IMR-90 (cell line): ENCODE measurements around the gene FBN1. TPM values are rescaled to one million over a fixed set of nuclear protein-coding genes. Genes with fewer than 3 reads are reported as not detected.

Source experiments
- ATAC-seq: fragments of 200-7000 bp; cut with Tn5 transposase; 2 replicates; pipeline ENCODE4 v1.9.1; 2020; ENCODE audit warnings: low read depth, mild to moderate bottlenecking, moderate library complexity
- BruUV-seq: library from RNA; stranded (reverse); fragments of 400-500 nt; replicated peaks from 2 replicates; lab custom pipeline; 2021; lab: Mats Ljungman, UMichigan
- CTCF ChIA-PET: fragments of 300-600 bp; formaldehyde crosslinking; extraction: SDS; loops from one replicate; lab custom pipeline; 2021; ENCODE audit warnings: antibody characterized with exemption; lab: Yijun Ruan, JAX
- POLR2A ChIA-PET: fragments of 300-600 bp; sonication (Branson Sonifier 250); formaldehyde crosslinking; loops from one replicate; lab custom pipeline; 2022; ENCODE audit warnings: antibody characterized with exemption; ENCODE audit not compliant: unreplicated experiment; lab: Charles Lee
- DNase-seq: peaks from one replicate; pipeline ENCODE4 v3.0.0; 2013
- H2AFZ ChIP-seq: replicated peaks from 2 replicates; pipeline ENCODE3; 2013; ENCODE audit warnings: low read length, mild to moderate bottlenecking; ENCODE audit not compliant: poor library complexity
- H2AK5ac ChIP-seq: 2 replicates; pipeline ENCODE4 v1.6.1; 2013; ENCODE audit warnings: low read depth, low read length, inconsistent platforms
- H2AK9ac ChIP-seq: replicated peaks from 2 replicates; pipeline ENCODE3; 2013; ENCODE audit warnings: mild to moderate bottlenecking, low read depth, low read length, moderate library complexity; ENCODE audit not compliant: poor library complexity
- H2BK120ac ChIP-seq: 2 replicates; pipeline ENCODE4 v1.6.1; 2013; ENCODE audit warnings: low read depth, low read length, inconsistent platforms
- H2BK15ac ChIP-seq: 3 replicates; pipeline ENCODE4 v1.6.1; 2013; ENCODE audit warnings: low read depth, low read length, inconsistent platforms
- H2BK20ac ChIP-seq: 2 replicates; pipeline ENCODE4 v1.6.1; 2013; ENCODE audit warnings: low read depth, mild to moderate bottlenecking, inconsistent platforms, low read length, moderate library complexity
- H2BK5ac ChIP-seq: 2 replicates; pipeline ENCODE4 v1.6.1; 2013; ENCODE audit warnings: mild to moderate bottlenecking, low read depth, low read length, inconsistent platforms; ENCODE audit not compliant: poor library complexity, severe bottlenecking
- H3K14ac ChIP-seq: replicated peaks from 2 replicates; pipeline ENCODE4 v1.6.1; 2013; ENCODE audit warnings: low read depth, low read length, inconsistent platforms
- H3K18ac ChIP-seq: 2 replicates; pipeline ENCODE4 v1.6.1; 2013; ENCODE audit warnings: low read depth, low read length, control low read depth
- H3K23ac ChIP-seq: 2 replicates; pipeline ENCODE4 v1.6.1; 2013; ENCODE audit warnings: low read depth, low read length, inconsistent platforms
- H3K27ac ChIP-seq: 2 replicates; pipeline ENCODE4 v1.5.1; 2013; ENCODE audit warnings: mild to moderate bottlenecking, control low read depth, low read length; ENCODE audit not compliant: insufficient read depth
- H3K27me3 ChIP-seq: 2 replicates; pipeline ENCODE4 v1.6.1; 2013; ENCODE audit warnings: low read length; ENCODE audit not compliant: control insufficient read depth, insufficient read depth
- H3K36me3 ChIP-seq: 2 replicates; pipeline ENCODE4 v1.6.1; 2013; ENCODE audit warnings: low read length, mixed read lengths; ENCODE audit not compliant: control insufficient read depth, insufficient read depth
- H3K4ac ChIP-seq: 2 replicates; pipeline ENCODE4 v1.6.1; 2013; ENCODE audit warnings: low read depth, low read length, inconsistent platforms
- H3K4me1 ChIP-seq: 2 replicates; pipeline ENCODE4 v1.6.1; 2013; ENCODE audit warnings: low read length, mixed read lengths; ENCODE audit not compliant: control insufficient read depth, insufficient read depth
- H3K4me2 ChIP-seq: 2 replicates; pipeline ENCODE4 v1.6.1; 2013; ENCODE audit warnings: low read depth, mild to moderate bottlenecking, control low read depth, low read length, moderate library complexity
- H3K4me3 ChIP-seq: 2 replicates; pipeline ENCODE4 v1.5.1; 2013; ENCODE audit warnings: low read depth, mild to moderate bottlenecking, control low read depth, low read length, moderate library complexity; ENCODE audit not compliant: insufficient read depth
- H3K56ac ChIP-seq: 2 replicates; pipeline ENCODE4 v1.6.1; 2013; ENCODE audit warnings: low read length, inconsistent platforms; ENCODE audit not compliant: insufficient read depth; ENCODE audit errors: extremely low read depth
- H3K79me1 ChIP-seq, 2 experiments: 2 replicates each; pipeline ENCODE4 v1.6.1; 2013; ENCODE audit warnings: low read length in 2 of 2, inconsistent platforms in 1 of 2, low read depth in 1 of 2
- H3K9ac ChIP-seq: 2 replicates; pipeline ENCODE4 v1.6.1; 2013; ENCODE audit warnings: low read depth, low read length, control low read depth
- H3K9me1 ChIP-seq: 2 replicates; pipeline ENCODE4 v1.6.1; 2013; ENCODE audit warnings: low read length, inconsistent platforms; ENCODE audit not compliant: insufficient read depth
- H3K9me3 ChIP-seq: 2 replicates; pipeline ENCODE4 v1.6.1; 2013; ENCODE audit warnings: low read length; ENCODE audit not compliant: control insufficient read depth, insufficient read depth
- H4K20me1 ChIP-seq: 2 replicates; pipeline ENCODE4 v1.6.1; 2013; ENCODE audit warnings: low read length, inconsistent platforms; ENCODE audit not compliant: insufficient read depth
- H4K5ac ChIP-seq: 2 replicates; pipeline ENCODE4 v1.6.1; 2013; ENCODE audit warnings: mild to moderate bottlenecking, low read depth, low read length, control low read depth
- H4K8ac ChIP-seq, 2 experiments: 2 replicates each; pipeline ENCODE4 v1.6.1; 2013; ENCODE audit warnings: low read depth in 2 of 2, low read length in 2 of 2, control low read depth in 1 of 2, inconsistent platforms in 1 of 2
- H4K91ac ChIP-seq: 2 replicates; pipeline ENCODE4 v1.6.1; 2013; ENCODE audit warnings: low read depth, low read length, inconsistent platforms; ENCODE audit not compliant: insufficient read depth
- CHD1 ChIP-seq: IDR thresholded peaks from 2 replicates; pipeline ENCODE4 v1.6.1; 2012; ENCODE audit warnings: low read depth, low read length, improper control_type of control experiment
- MAFK ChIP-seq: IDR thresholded peaks from 2 replicates; pipeline ENCODE4 v1.6.1; 2012; ENCODE audit warnings: low read depth, low read length, improper control_type of control experiment
- MXI1 ChIP-seq: IDR thresholded peaks from 2 replicates; pipeline ENCODE4 v1.6.1; 2012; ENCODE audit warnings: low read depth, mild to moderate bottlenecking, low read length, moderate library complexity, borderline replicate concordance
- POLR2A ChIP-seq: IDR thresholded peaks from 2 replicates; pipeline ENCODE4 v1.6.1; 2012; ENCODE audit warnings: mild to moderate bottlenecking, low read depth, low read length
- RAD21 ChIP-seq: IDR thresholded peaks from 2 replicates; pipeline ENCODE4 v1.6.1; 2012; ENCODE audit warnings: low read length, improper control_type of control experiment
- WGBS, 2 experiments: methylation state at CpG; one replicate each; pipeline versions ENCODE4 v1.1.5 to v1.1.7; 2013; ENCODE audit warnings: missing lambda C conversion rate in 2 of 2; ENCODE audit not compliant: insufficient read length in 1 of 2; ENCODE audit errors: extremely low coverage in 2 of 2; 5-methylcytosine and 5-hydroxymethylcytosine counted together
- dilution Hi-C: fragments of 300-500 bp; cut with HindIII; formaldehyde crosslinking; loops from one replicate; pipeline ENCODE4 v1.14.3; 2018; ENCODE audit warnings: low sequenced_read_pairs; ENCODE audit not compliant: unreplicated experiment
- in situ Hi-C: fragments of 300-500 bp; cut with MboI; formaldehyde crosslinking; loops from 3 replicates; pipeline ENCODE4 v1.14.3; 2019; ENCODE audit warnings: low sequenced_read_pairs, inconsistent platforms, mixed read lengths
- intact Hi-C: fragments of 100-400 bp; cut with micrococcal nuclease; formaldehyde crosslinking; loops from 2 replicates; pipeline ENCODE4 v1.10.0; 2022
- polyA plus RNA-seq, 3 experiments: library from polyadenylated mRNA; depleted of rRNA; stranded (reverse); fragments of >200 nt; gene quantifications; 2 replicates each; pipeline ENCODE4 v1.2.3, GENCODE V29; 2012; ENCODE audit warnings: low replicate concordance in 1 of 3
- total RNA-seq: library from RNA; depleted of rRNA; stranded (reverse); fragments of >200 nt; gene quantifications from 2 replicates; pipeline ENCODE4 v1.2.3, GENCODE V29; 2012
- TF ChIP-seq, protein P1 (sequence below): fragments of 150-350 bp; IDR thresholded peaks from 2 replicates; pipeline ENCODE4 v1.6.1; 2016; ENCODE audit warnings: low read depth, mild to moderate bottlenecking, low read length, moderate library complexity, borderline replicate concordance
- TF ChIP-seq, protein P2 (sequence below): conservative IDR thresholded peaks from 2 replicates; pipeline ENCODE4 v1.5.1; 2012; ENCODE audit warnings: mild to moderate bottlenecking, low read depth, low read length, improper control_type of control experiment

FBN1 gene
- total and polyA plus RNA-seq, 2 of the 4 experiments (the other 2 are of a cell fraction), result 134 to 283 TPM

DNA sequence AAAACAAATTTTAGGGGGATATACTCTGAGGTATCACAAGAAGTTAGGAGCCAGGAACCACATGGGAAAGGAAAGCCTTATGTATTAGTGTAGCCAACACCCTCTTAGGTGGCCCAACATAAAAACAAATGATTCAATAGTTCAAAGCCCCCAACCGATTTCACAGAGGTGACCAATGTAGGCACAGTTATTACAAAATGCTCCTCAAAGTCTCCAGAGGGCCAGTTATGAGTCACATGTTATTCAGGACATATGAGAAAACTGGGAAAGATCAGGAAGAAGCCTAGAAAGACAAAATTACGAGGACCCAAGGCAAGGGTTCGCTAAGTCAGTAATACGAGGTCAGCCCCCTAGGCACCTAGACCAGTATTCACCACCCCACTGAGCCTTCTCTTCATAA lies 29.9 kb upstream of the FBN1 start:
- POLR2A ChIA-PET, result no interaction called here
- Histone ChIP-seq H3K79me1 (peaks cover 0 to 2% of the 10 kb centered on the region in 2 experiments; a peak in 1 of 4 replicates), H3K4ac (peak overlapping the region; percentile 23; the same call in 1 of the 2 replicates), H2AK5ac (no peak overlapping the region), H2BK120ac (peak overlapping the region; percentile 62; the same call in 1 of the 2 replicates), H4K20me1 (no peaks in the 10 kb centered on the region), H3K4me3 (no peak overlapping the region), H2BK5ac (no peak overlapping the region), H2AK9ac (no peak overlapping the region), H4K5ac (no peak overlapping the region), H3K27me3 (no peaks in the 10 kb centered on the region), H2AFZ (no peak overlapping the region), H3K18ac (no peak overlapping the region; the same call in 1 of the 2 replicates), H3K4me2 (no peak overlapping the region), H3K14ac (0 out of 2 replicates have a peak overlapping the region, but pooled peaks have one; percentile 10), H3K9me3 (no peaks in the 10 kb centered on the region), H4K8ac (peak overlapping the region; percentile 34 to 42; a peak in 2 of 4 replicates), H2BK15ac (peak overlapping the region; percentile 61; the same call in 2 of the 3 replicates), H3K27ac (no peak overlapping the region), H3K36me3 (no peaks in the 10 kb centered on the region), H2BK20ac (peak overlapping the region; percentile 74; the same call in 1 of the 2 replicates), H3K56ac (no peak overlapping the region), H3K4me1 (peaks cover 9% of the 10 kb centered on the region), H3K23ac (0 out of 2 replicates have a peak overlapping the region, but pooled peaks have one; percentile 1), H4K91ac (0 out of 2 replicates have a peak overlapping the region, but pooled peaks have one; percentile 29), H3K9me1 (peaks cover 16% of the 10 kb centered on the region), H3K9ac (no peak overlapping the region)
- dilution Hi-C loops, result no loop called here
- no TSS peak for BruUV-seq
- intact Hi-C loops, result no loop called here
- no peak for TF ChIP-seq POLR2A
- no peak for TF ChIP-seq CHD1
- TF ChIP-seq RAD21, result no peak
- TF ChIP-seq, protein P1, sequence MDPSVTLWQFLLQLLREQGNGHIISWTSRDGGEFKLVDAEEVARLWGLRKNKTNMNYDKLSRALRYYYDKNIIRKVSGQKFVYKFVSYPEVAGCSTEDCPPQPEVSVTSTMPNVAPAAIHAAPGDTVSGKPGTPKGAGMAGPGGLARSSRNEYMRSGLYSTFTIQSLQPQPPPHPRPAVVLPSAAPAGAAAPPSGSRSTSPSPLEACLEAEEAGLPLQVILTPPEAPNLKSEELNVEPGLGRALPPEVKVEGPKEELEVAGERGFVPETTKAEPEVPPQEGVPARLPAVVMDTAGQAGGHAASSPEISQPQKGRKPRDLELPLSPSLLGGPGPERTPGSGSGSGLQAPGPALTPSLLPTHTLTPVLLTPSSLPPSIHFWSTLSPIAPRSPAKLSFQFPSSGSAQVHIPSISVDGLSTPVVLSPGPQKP, result no peak
- TF ChIP-seq MAFK, result no peak
- TF ChIP-seq MXI1, result no peak
- TF ChIP-seq, protein P2, sequence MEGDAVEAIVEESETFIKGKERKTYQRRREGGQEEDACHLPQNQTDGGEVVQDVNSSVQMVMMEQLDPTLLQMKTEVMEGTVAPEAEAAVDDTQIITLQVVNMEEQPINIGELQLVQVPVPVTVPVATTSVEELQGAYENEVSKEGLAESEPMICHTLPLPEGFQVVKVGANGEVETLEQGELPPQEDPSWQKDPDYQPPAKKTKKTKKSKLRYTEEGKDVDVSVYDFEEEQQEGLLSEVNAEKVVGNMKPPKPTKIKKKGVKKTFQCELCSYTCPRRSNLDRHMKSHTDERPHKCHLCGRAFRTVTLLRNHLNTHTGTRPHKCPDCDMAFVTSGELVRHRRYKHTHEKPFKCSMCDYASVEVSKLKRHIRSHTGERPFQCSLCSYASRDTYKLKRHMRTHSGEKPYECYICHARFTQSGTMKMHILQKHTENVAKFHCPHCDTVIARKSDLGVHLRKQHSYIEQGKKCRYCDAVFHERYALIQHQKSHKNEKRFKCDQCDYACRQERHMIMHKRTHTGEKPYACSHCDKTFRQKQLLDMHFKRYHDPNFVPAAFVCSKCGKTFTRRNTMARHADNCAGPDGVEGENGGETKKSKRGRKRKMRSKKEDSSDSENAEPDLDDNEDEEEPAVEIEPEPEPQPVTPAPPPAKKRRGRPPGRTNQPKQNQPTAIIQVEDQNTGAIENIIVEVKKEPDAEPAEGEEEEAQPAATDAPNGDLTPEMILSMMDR, result no peak
- DNase-seq (peak; percentile 46), ATAC-seq (no peak)
- CTCF ChIA-PET, result no interaction called here
- WGBS, 2 experiments, result 20% methylated on average over 1 of the region's 4 CpGs; no CpG with 5 or more reads in 1 of the 2 experiments
- in situ Hi-C loops, result no loop called here
